HEK293 (cell line): ENCODE data around the gene MACC1.

ENCODE experiments used
- AEBP2 ChIP-seq: fragments of 450-650 bp; formaldehyde crosslinking; IDR thresholded peaks from 2 replicates; pipeline ENCODE4 v1.5.1; 2016; ENCODE audit warnings: missing biosample characterization, missing genetic modification characterization, borderline replicate concordance
- KLF9 ChIP-seq: fragments of 450-650 bp; formaldehyde crosslinking; IDR thresholded peaks from 2 replicates; pipeline ENCODE4 v1.5.1; 2016; ENCODE audit warnings: missing biosample characterization, missing genetic modification characterization, low read depth
- MYNN ChIP-seq: fragments of 450-650 bp; formaldehyde crosslinking; IDR thresholded peaks from 2 replicates; pipeline ENCODE4 v1.5.1; 2016; ENCODE audit warnings: missing biosample characterization, missing genetic modification characterization, borderline replicate concordance
- RBAK ChIP-seq: fragments of 450-650 bp; formaldehyde crosslinking; IDR thresholded peaks from 2 replicates; pipeline ENCODE4 v1.5.1; 2016; ENCODE audit warnings: missing biosample characterization, missing genetic modification characterization
- REST ChIP-seq: fragments of 450-650 bp; formaldehyde crosslinking; IDR thresholded peaks from 2 replicates; pipeline ENCODE4 v1.5.1; 2016; ENCODE audit warnings: missing biosample characterization, missing genetic modification characterization
- SCRT1 ChIP-seq: fragments of 450-650 bp; formaldehyde crosslinking; IDR thresholded peaks from 2 replicates; pipeline ENCODE4 v1.5.1; 2016; ENCODE audit warnings: missing biosample characterization, missing genetic modification characterization, borderline replicate concordance
- WT1 ChIP-seq: fragments of 450-650 bp; formaldehyde crosslinking; IDR thresholded peaks from 2 replicates; pipeline ENCODE4 v1.5.1; 2016; ENCODE audit warnings: missing biosample characterization, missing genetic modification characterization
- ZFP37 ChIP-seq: fragments of 450-650 bp; formaldehyde crosslinking; IDR thresholded peaks from 2 replicates; pipeline ENCODE4 v1.5.1; 2016; ENCODE audit warnings: missing biosample characterization, missing genetic modification characterization
- ZIC2 ChIP-seq: fragments of 450-650 bp; formaldehyde crosslinking; IDR thresholded peaks from 2 replicates; pipeline ENCODE4 v1.5.1; 2016; ENCODE audit warnings: missing biosample characterization, missing genetic modification characterization
- ZNF112 ChIP-seq: fragments of 450-650 bp; formaldehyde crosslinking; IDR thresholded peaks from 2 replicates; pipeline ENCODE4 v1.5.0; 2017; ENCODE audit warnings: missing biosample characterization, missing genetic modification characterization
- ZNF184 ChIP-seq: fragments of 450-650 bp; IDR thresholded peaks from 2 replicates; pipeline ENCODE4 v1.5.1; 2018; ENCODE audit warnings: missing biosample characterization, mild to moderate bottlenecking, missing genetic modification characterization
- ZNF302 ChIP-seq: fragments of 450-650 bp; formaldehyde crosslinking; IDR thresholded peaks from 2 replicates; pipeline ENCODE4 v1.5.1; 2016; ENCODE audit warnings: missing biosample characterization, missing genetic modification characterization, low read depth
- ZNF324 ChIP-seq: fragments of 450-650 bp; formaldehyde crosslinking; IDR thresholded peaks from 2 replicates; pipeline ENCODE4 v1.5.1; 2016; ENCODE audit warnings: missing biosample characterization, missing genetic modification characterization
- ZNF354C ChIP-seq: fragments of 450-650 bp; formaldehyde crosslinking; IDR thresholded peaks from 2 replicates; pipeline ENCODE4 v1.5.1; 2016; ENCODE audit warnings: missing biosample characterization, missing genetic modification characterization, low read depth, borderline replicate concordance
- ZNF37A ChIP-seq: fragments of 450-650 bp; IDR thresholded peaks from 2 replicates; pipeline ENCODE4 v1.5.1; 2018; ENCODE audit warnings: missing biosample characterization, missing genetic modification characterization
- ZNF394 ChIP-seq: fragments of 450-650 bp; formaldehyde crosslinking; IDR thresholded peaks from 2 replicates; pipeline ENCODE4 v1.5.1; 2016; ENCODE audit warnings: missing biosample characterization, missing genetic modification characterization, mild to moderate bottlenecking, moderate library complexity, borderline replicate concordance
- ZNF48 ChIP-seq: fragments of 450-650 bp; formaldehyde crosslinking; IDR thresholded peaks from 2 replicates; pipeline ENCODE4 v1.5.1; 2016; ENCODE audit warnings: missing biosample characterization, missing genetic modification characterization
- ZNF514 ChIP-seq: fragments of 450-650 bp; formaldehyde crosslinking; IDR thresholded peaks from 2 replicates; pipeline ENCODE4 v1.5.1; 2016; ENCODE audit warnings: missing biosample characterization, missing genetic modification characterization
- ZNF518A ChIP-seq: fragments of 450-650 bp; formaldehyde crosslinking; conservative IDR thresholded peaks from 2 replicates; pipeline ENCODE4 v1.5.1; 2016; ENCODE audit warnings: low read depth, missing biosample characterization, missing genetic modification characterization
- ZNF544 ChIP-seq: fragments of 450-650 bp; formaldehyde crosslinking; IDR thresholded peaks from 2 replicates; pipeline ENCODE4 v1.5.0; 2017; ENCODE audit warnings: missing biosample characterization, missing genetic modification characterization
- ZNF658 ChIP-seq: fragments of 450-650 bp; formaldehyde crosslinking; IDR thresholded peaks from 2 replicates; pipeline ENCODE4; 2016; ENCODE audit warnings: missing biosample characterization, missing genetic modification characterization
- ZNF660 ChIP-seq: fragments of 450-650 bp; IDR thresholded peaks from 2 replicates; pipeline ENCODE4 v1.5.1; 2018; ENCODE audit warnings: missing biosample characterization, mild to moderate bottlenecking, missing genetic modification characterization
- ZNF843 ChIP-seq: fragments of 450-650 bp; formaldehyde crosslinking; IDR thresholded peaks from 2 replicates; pipeline ENCODE4 v1.5.1; 2016; ENCODE audit warnings: missing biosample characterization, missing genetic modification characterization
- ZSCAN18 ChIP-seq: fragments of 450-650 bp; formaldehyde crosslinking; IDR thresholded peaks from 2 replicates; pipeline ENCODE4 v1.5.1; 2016; ENCODE audit warnings: missing biosample characterization, missing genetic modification characterization
- ZSCAN30 ChIP-seq: fragments of 450-650 bp; IDR thresholded peaks from 2 replicates; pipeline ENCODE4 v1.5.1; 2018; ENCODE audit warnings: missing biosample characterization, mild to moderate bottlenecking, missing genetic modification characterization, moderate library complexity
- TF ChIP-seq, protein P1 (sequence below): fragments of 450-650 bp; formaldehyde crosslinking; IDR thresholded peaks from 2 replicates; pipeline ENCODE4 v1.5.1; 2016; ENCODE audit warnings: missing biosample characterization, missing genetic modification characterization
- TF ChIP-seq, protein P2 (sequence below): fragments of 450-650 bp; formaldehyde crosslinking; IDR thresholded peaks from 2 replicates; pipeline ENCODE4 v1.5.1; 2016; ENCODE audit warnings: missing biosample characterization, missing genetic modification characterization

The MACC1 gene

GRCh38 chr7:20241194-20241910 lies 24.2 kb upstream of the MACC1 start (continued):
- TF ChIP-seq ZNF324 = no peak
- no peak for TF ChIP-seq ZNF658 (tag by site-specific recombination)
- no peak for TF ChIP-seq ZNF354C (tag by site-specific recombination)
- TF ChIP-seq ZFP37 = no peak
- TF ChIP-seq ZSCAN18 (tag by site-specific recombination) = no peak
- no peak for TF ChIP-seq KLF9
- TF ChIP-seq ZNF302 (tag by site-specific recombination) = no peak
- TF ChIP-seq, protein P1, sequence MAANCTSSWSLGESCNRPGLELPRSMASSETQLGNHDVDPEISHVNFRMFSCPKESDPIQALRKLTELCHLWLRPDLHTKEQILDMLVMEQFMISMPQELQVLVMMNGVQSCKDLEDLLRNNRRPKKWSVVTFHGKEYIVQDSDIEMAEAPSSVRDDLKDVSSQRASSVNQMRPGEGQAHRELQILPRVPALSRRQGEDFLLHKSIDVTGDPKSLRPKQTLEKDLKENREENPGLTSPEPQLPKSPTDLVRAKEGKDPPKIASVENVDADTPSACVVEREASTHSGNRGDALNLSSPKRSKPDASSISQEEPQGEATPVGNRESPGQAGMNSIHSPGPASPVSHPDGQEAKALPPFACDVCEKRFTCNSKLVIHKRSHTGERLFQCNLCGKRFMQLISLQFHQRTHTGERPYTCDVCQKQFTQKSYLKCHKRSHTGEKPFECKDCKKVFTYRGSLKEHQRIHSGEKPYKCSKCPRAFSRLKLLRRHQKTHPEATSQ = no peak
- TF ChIP-seq RBAK (tag by site-specific recombination) = no peak
- TF ChIP-seq ZNF514 (tag by site-specific recombination) = no peak
- no peak for TF ChIP-seq MYNN (tag by site-specific recombination)
- TF ChIP-seq ZNF184 (tag by site-specific recombination) = no peak
- TF ChIP-seq ZIC2 (tag by site-specific recombination) = no peak
- no peak; the same call in 1 of the 2 replicates for TF ChIP-seq ZNF394
- TF ChIP-seq ZNF48 (tag by site-specific recombination) = no peak
- TF ChIP-seq ZNF37A (tag by site-specific recombination) = no peak
- TF ChIP-seq ZNF112 (tag by site-specific recombination) = no peak
- TF ChIP-seq ZNF660 = no peak
- TF ChIP-seq ZNF843 (tag by site-specific recombination) = peak; percentile 86
- TF ChIP-seq SCRT1 (tag by site-specific recombination) = no peak
- no peak for TF ChIP-seq AEBP2 (tag by site-specific recombination)
- no peak for TF ChIP-seq REST (tag by site-specific recombination)
- TF ChIP-seq, protein P2, sequence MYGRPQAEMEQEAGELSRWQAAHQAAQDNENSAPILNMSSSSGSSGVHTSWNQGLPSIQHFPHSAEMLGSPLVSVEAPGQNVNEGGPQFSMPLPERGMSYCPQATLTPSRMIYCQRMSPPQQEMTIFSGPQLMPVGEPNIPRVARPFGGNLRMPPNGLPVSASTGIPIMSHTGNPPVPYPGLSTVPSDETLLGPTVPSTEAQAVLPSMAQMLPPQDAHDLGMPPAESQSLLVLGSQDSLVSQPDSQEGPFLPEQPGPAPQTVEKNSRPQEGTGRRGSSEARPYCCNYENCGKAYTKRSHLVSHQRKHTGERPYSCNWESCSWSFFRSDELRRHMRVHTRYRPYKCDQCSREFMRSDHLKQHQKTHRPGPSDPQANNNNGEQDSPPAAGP = no peak
- TF ChIP-seq ZSCAN30 (tag by site-specific recombination) = no peak
- TF ChIP-seq ZNF544 (tag by site-specific recombination) = no peak
- TF ChIP-seq ZNF518A (tag by site-specific recombination) = no peak
- no peak for TF ChIP-seq WT1 (tag by site-specific recombination)
